Thyroid gland (tissue), 4 donors: ENCODE data around the gene CXCL5.

Source experiments
- POLR2A ChIP-seq, 2 donors: fragments of 450-650 bp; IDR thresholded peaks; one replicate each; pipeline ENCODE4 v1.6.1; 2017; ENCODE audit warnings: antibody characterized with exemption in 2 of 2, mild to moderate bottlenecking in 2 of 2, moderate library complexity in 1 of 2
- TF ChIP-seq, protein P1 (sequence below), 6 experiments: fragments of 200-600 bp in 3 of 6; fragments of 450-650 bp in 3 of 6; sonication (generic) in 3 of 6; IDR thresholded peaks; one replicate each; pipeline ENCODE4 v1.5.1; 2016 to 2019; ENCODE audit warnings: antibody characterized with exemption in 6 of 6, mild to moderate bottlenecking in 2 of 6, inconsistent platforms in 1 of 6, moderate library complexity in 1 of 6

DNA sequence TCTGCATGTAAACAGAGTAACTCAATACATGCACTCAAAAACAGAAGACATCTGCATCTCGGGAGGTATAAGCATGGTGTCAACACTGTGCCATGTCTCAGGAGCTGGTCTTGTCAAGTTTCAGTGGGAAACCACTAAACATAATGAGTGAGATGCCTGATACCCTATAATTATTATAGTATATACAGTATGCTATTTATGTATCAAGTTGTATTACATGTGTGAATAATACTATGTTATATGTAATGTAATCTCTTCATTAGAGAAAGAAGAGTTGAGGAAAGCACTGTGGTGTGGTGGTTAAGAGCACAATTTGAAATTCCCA lies 13.0 kb downstream of the CXCL5 start:
- TF ChIP-seq, protein P1, sequence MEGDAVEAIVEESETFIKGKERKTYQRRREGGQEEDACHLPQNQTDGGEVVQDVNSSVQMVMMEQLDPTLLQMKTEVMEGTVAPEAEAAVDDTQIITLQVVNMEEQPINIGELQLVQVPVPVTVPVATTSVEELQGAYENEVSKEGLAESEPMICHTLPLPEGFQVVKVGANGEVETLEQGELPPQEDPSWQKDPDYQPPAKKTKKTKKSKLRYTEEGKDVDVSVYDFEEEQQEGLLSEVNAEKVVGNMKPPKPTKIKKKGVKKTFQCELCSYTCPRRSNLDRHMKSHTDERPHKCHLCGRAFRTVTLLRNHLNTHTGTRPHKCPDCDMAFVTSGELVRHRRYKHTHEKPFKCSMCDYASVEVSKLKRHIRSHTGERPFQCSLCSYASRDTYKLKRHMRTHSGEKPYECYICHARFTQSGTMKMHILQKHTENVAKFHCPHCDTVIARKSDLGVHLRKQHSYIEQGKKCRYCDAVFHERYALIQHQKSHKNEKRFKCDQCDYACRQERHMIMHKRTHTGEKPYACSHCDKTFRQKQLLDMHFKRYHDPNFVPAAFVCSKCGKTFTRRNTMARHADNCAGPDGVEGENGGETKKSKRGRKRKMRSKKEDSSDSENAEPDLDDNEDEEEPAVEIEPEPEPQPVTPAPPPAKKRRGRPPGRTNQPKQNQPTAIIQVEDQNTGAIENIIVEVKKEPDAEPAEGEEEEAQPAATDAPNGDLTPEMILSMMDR (IDR thresholded peaks at IDR 0.05) = no peak
- no peak for TF ChIP-seq POLR2A (IDR thresholded peaks at IDR 0.05)
